Kidney glomerular epithelial cell (primary cell): Measurements from ENCODE around the gene IL36G.
"Not testable (repeated sequence)": the region's sequence is repeated elsewhere in the genome, so short reads cannot be mapped to it uniquely, and the experiment has no call there.

Experiments used
- DNase-seq: peaks from one replicate; lab custom pipeline; 2025; lab: John Stamatoyannopoulos, UW

Gene IL36G

GRCh38 chr2:112977559-112978056, at the start of gene IL36G:
Gene IL36G (plus strand): TSS chr2:112978006. CDS start chr2:112978639, 633 bp downstream.
- no peak for DNase-seq

GRCh38 chr2:112933261-112933660, 44.5 kb upstream of the IL36G start:
- no peak for DNase-seq

- DNase-seq, result not testable (repeated sequence)
Measured at GRCh38 chr2:112934117-112934516, 43.7 kb upstream of the IL36G start.

GRCh38 chr2:112936927-112937232, 40.9 kb upstream of the IL36G start:
- no peak for DNase-seq

GRCh38 chr2:112938904-112939303, 38.9 kb upstream of the IL36G start:
- no peak for DNase-seq

GRCh38 chr2:112939425-112939824, 38.4 kb upstream of the IL36G start:
- DNase-seq, result no peak

- DNase-seq, result no peak
Measured at GRCh38 chr2:112940859-112941625, 36.8 kb upstream of the IL36G start.

GRCh38 chr2:112941753-112942653, 35.8 kb upstream of the IL36G start:
- DNase-seq, result peak; percentile 14

GRCh38 chr2:112942654-112943002, 35.2 kb upstream of the IL36G start:
- DNase-seq, result no peak

GRCh38 chr2:112944971-112945370, 32.8 kb upstream of the IL36G start:
- DNase-seq, result no peak

GRCh38 chr2:112946086-112946485, 31.7 kb upstream of the IL36G start:
- no peak for DNase-seq

- DNase-seq, result no peak
Measured at GRCh38 chr2:112947374-112947773, 30.4 kb upstream of the IL36G start.

- DNase-seq, result no peak
Measured at GRCh38 chr2:112949456-112949855, 28.4 kb upstream of the IL36G start.

GRCh38 chr2:112954364-112954763, 23.4 kb upstream of the IL36G start:
- no peak for DNase-seq

- DNase-seq, result peak; percentile 22
Measured at GRCh38 chr2:112957511-112957910, 20.3 kb upstream of the IL36G start.

GRCh38 chr2:112958428-112959108, 19.2 kb upstream of the IL36G start:
- DNase-seq, result peak; percentile 35

- no peak for DNase-seq
Measured at GRCh38 chr2:112959109-112959812, 18.5 kb upstream of the IL36G start.

- no peak for DNase-seq
Measured at GRCh38 chr2:112960230-112960825, 17.5 kb upstream of the IL36G start.

GRCh38 chr2:112962308-112963175, 15.3 kb upstream of the IL36G start:
- no peak for DNase-seq

GRCh38 chr2:112967023-112967422, 10.8 kb upstream of the IL36G start:
- DNase-seq, result no peak
